KOPT-K1 (cell line): ENCODE data around the gene MAF.

Source experiments
- H3K27ac ChIP-seq: fragments of 200-600 bp; sonication (generic); 2 replicates; pipeline ENCODE4 v1.5.1; 2016; ENCODE audit warnings: antibody characterized with exemption, mild to moderate bottlenecking, low read depth, low read length; ENCODE audit not compliant: poor library complexity, severe bottlenecking
- H3K36me3 ChIP-seq: fragments of 200-600 bp; sonication (generic); 2 replicates; pipeline ENCODE4 v1.5.1; 2017; ENCODE audit warnings: antibody characterized with exemption, mild to moderate bottlenecking, low read length, moderate library complexity; ENCODE audit not compliant: insufficient read depth
- H3K9me3 ChIP-seq: fragments of 200-600 bp; sonication (generic); 2 replicates; pipeline ENCODE4 v1.5.1; 2017; ENCODE audit warnings: antibody characterized with exemption, low read length, mild to moderate bottlenecking; ENCODE audit not compliant: insufficient read depth, poor library complexity, severe bottlenecking

Gene MAF

DNA sequence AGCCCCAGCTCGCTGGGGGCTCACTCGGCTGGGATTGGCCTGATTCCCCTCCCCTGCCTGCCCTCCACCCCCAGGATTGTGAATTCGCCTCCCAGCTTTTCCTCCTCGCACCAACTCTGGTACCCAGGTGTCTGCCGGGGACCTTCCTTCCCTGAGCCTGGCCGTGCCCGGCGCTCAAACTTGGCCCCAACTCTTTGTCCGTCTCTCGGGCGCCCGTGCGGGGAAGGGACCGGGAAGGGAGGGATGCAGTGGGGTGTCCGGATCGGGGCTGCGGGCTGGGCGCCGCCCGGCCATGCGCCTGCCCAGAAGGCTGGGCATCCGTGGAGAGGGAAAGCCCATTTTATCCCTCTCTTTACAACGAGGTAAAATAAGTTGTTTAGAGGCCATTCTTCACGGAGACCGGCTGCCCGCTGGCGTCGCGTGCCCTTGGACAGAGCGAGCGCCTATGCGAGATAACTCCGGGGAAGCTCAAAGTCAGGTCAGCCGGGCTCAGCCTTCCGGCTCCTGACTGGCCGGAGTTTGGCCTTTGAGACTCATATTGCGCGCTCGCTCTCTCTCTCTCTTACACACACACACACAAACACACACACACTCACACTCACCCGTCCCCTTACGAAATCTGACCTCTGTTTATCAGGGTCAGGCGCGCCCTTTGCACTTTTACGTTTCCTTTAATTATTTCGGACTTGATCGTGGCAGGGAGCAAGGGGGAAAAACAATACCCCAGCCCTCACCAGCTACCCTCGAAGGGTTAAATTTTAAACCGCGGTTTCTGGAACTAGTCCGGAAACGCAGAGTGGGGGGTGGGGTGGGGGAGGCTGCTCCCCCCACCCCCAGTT, 774 bp upstream of the MAF start:
- Histone ChIP-seq H3K36me3 (no peaks in the 10 kb centered on the region), H3K9me3 (no peaks in the 10 kb centered on the region), H3K27ac (no peak overlapping the region)

- Histone ChIP-seq H3K27ac (no peak overlapping the region), H3K36me3 (no peaks in the 10 kb centered on the region), H3K9me3 (no peaks in the 10 kb centered on the region)
Observed at GRCh38 chr16:79599837-79600637, 500 bp downstream of the MAF start.

DNA sequence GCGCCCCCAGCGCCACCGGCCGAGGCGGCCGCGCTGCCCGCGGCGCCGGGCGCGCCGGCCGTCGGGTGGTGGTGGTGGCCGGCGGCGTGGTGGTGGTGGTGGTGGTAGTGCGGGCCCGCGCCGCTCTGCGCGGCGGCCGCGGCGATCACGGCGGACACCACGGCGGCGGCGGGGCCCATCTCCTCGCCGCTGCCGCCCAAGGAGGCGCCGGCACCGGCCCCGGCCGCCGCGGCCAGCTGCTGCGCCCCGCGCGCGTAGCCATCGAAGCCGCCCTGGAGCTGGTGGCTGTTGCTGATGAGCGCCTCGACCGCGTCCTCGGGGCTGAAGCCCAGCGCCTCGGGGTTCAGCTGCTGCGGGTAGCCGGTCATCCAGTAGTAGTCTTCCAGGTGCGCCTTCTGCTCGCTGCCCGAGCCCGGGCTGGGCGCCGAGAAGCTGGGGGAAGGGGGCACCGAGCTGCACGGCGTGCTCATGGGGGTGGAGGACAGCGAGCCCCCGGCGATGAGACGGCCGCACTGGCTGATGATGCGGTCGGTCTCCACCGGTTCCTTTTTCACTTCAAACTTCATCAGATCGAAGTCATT, 1.2 kb downstream of the MAF start:
- Histone ChIP-seq H3K9me3 (no peaks in the 10 kb centered on the region), H3K36me3 (no peaks in the 10 kb centered on the region), H3K27ac (no peak overlapping the region)

DNA sequence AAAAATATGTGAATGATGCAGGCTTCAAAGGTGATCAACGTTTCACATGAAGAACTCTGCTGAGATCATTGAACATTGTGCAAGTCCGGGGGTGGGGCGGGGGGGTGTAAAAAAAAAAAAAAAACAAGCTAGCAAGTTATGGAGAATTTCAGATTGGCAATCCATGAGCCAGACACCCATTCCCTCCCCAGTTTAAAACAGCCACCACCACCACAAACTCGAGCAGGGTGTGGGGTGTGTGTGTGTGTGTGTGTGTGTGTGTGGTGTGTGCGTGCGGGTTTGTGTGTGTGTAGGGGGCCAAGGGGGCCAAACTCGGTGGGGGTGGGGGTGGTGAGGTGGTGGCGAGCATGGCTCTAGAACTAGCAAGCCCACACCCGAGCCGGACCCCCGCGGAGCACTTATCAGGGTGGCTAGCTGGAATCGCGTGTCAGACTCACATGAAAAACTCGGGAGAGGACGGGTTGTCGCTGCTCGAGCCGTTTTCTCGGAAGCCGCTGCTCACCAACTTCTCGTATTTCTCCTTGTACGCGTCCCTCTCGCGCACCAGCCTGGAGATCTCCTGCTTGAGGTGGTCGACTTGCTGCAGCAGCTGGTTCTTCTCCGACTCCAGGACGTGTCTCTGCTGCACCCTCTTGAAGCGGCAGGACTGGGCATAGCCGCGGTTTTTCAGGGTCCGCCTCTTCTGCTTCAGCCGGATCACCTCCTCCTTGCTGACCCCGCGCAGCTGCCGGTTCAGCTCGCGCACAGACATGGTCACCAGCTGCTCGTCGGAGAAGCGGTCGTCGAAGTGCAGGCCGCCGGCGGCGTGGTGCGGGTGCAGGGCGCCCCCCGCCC, 2.0 kb downstream of the MAF start:
- no peak overlapping the region for H3K27ac ChIP-seq
- no peaks in the 10 kb centered on the region for H3K9me3 ChIP-seq
- H3K36me3 ChIP-seq = no peaks in the 10 kb centered on the region

- H3K27ac ChIP-seq = no peak overlapping the region
- H3K9me3 ChIP-seq = no peaks in the 10 kb centered on the region
- no peaks in the 10 kb centered on the region for H3K36me3 ChIP-seq
Observed at GRCh38 chr16:79598063-79598347, 2.5 kb downstream of the MAF start.

DNA sequence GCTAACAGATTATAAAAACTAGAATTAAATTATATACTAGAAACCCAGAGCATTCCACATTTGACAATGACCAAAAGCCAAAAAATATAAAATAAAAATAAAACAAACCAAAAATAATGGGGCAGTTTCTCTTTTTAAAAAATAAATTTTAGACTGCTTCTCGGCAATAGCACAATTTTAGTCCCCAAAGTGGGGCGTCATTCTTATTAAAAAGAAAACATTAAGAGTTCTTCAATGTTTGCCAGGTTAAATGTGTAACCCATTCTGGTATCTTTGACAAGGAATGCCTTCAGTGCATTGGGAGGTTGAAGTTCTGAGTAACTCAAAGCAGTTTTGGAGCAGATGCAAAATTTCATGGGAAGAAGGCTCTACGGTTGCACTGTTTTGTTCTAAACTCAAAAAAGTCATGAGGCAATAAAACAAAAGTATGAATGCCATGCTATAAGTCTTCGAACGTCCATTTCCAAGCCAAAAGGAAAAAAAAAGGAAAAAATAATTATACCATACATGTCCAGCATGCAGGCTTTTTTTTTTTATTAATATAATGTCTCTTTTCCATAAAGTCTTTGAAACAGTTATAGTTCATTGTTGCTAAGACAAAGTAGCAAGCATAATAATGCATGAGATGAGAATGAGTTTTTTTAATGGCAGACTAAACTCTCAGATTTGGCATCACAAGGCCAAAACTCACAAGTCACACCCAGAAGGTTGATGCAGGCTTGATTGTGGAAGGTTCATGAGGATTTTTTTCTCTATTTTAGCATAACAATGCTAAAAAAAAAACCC, 3.1 kb downstream of the MAF start:
- no peaks in the 10 kb centered on the region for H3K9me3 ChIP-seq
- no peak overlapping the region for H3K27ac ChIP-seq
- no peaks in the 10 kb centered on the region for H3K36me3 ChIP-seq

DNA sequence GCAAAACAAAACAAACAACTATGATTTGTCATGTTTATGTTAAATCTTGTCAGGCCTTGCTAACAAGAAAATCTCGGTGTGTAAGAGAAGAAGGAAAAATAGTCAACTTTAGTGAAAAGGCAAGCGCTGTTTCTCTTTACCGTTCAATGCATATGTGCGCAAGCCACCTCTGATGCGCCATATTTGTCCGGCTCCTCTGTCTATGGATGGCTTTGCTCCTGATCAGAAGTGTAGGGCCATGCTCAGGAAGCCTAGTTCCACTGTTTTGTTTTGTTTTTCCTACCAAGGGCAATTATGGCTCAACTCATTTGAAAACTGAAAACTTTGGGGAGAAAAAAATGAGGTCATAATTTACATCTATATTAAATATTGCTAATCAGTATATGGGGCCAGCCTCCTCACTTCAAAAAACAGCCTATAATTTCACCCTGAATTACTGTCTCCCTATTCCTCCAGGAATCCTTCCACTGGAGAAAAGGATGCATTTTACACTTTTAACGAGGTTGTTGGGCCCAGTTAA, 4.5 kb downstream of the MAF start:
- Histone ChIP-seq H3K9me3 (no peaks in the 10 kb centered on the region), H3K36me3 (no peaks in the 10 kb centered on the region), H3K27ac (no peak overlapping the region)

GRCh38 chr16:79595231-79595641, 5.3 kb downstream of the MAF start:
- no peaks in the 10 kb centered on the region for H3K9me3 ChIP-seq
- no peak overlapping the region for H3K27ac ChIP-seq
- H3K36me3 ChIP-seq = no peaks in the 10 kb centered on the region

DNA sequence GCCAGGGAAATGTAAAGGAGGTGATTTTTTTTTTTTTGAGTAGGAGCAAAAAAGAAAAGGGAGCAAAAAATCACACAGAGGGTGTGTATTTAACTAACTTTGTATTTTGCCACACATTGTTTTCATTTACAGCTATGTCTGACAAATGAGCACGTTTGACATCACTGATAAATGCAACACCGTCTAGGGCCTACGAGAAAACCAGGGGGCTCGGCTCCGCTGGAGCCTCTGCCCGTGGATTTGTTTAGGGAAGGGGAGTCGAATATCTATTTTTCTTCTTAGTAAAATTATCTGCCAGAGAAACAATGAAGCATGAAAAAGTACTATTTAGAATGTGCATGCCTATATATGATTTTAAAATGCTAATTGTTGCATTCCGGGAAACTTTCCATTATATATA, 6.8 kb downstream of the MAF start:
- Histone ChIP-seq H3K36me3 (no peaks in the 10 kb centered on the region), H3K27ac (no peak overlapping the region), H3K9me3 (no peaks in the 10 kb centered on the region)

DNA sequence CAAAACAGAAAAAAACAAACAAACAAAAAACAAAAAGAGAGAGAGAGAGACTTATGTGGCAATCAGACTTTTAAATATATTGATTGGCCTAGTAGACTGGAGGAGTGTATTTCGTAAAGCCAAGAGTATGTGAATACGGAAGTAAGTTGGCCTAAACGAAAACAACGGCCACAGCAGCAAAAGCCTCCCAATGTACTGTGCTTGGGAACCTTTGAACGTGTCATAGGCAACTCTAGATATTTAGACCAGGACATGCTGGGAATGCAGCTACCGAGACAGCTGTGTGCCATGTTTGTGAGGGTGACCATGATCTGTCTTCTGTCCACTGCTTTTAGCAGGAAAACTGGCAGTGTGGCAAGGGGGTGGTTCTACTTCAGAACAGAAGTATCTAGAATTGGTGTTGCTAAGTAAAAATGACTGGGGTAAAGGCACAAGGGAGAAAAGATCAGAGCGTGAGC, 7.4 kb downstream of the MAF start:
- H3K27ac ChIP-seq = no peak overlapping the region
- H3K9me3 ChIP-seq = no peaks in the 10 kb centered on the region

GRCh38 chr16:79592186-79592585, 8.4 kb downstream of the MAF start:
- no peak overlapping the region for H3K27ac ChIP-seq
- H3K9me3 ChIP-seq = no peaks in the 10 kb centered on the region
- no peaks in the 10 kb centered on the region for H3K36me3 ChIP-seq

More for the DNA sequence above, 7.4 kb downstream of the MAF start:
- H3K36me3 ChIP-seq = no peaks in the 10 kb centered on the region

DNA sequence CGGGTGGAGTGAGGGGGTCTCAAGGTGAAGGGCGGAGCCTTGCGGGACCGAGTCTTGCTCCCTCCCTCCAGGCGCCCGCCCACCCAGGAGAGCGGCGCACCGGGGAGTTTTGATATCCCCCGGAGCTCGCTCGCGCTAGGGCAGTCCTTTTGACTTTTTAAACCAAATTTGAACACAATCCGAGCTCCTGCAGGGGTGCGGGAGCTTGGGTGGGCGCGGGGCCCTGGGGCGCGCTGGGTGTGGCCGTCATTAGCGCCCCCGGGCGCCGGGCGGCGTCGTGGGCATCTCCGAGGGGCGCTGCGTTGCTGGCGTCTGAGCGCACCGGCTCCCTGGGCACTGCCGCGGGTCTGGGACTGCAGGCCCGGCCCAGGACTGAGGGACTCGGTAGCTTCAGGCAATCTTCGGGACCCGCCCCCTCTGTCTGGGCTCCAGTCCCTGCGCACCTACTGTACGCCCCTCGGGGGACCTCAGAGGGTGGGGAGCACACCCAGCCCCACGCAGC, 10.9 kb downstream of the MAF start:
- Histone ChIP-seq H3K27ac (no peak overlapping the region), H3K36me3 (no peaks in the 10 kb centered on the region), H3K9me3 (no peaks in the 10 kb centered on the region)

DNA sequence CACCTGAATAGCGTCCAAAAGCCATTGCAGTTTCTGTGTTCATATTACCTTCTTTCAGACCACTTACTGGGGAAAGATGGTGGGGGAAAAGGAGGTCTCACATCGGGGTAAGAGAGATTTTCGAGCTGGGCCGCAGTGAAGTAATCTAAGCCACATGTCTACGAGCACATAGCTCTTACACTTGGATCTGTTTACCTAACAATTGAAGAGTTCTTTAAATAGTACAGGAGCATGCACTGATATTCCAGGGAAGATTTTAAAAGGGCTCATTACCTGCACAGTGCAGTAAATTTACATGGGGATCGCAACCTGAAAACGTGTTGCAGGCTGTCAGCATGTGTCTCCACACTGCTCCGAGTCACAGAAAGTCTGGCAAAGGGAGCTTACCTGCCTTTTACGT, 12.6 kb downstream of the MAF start:
- Histone ChIP-seq H3K9me3 (no peaks in the 10 kb centered on the region), H3K36me3 (no peaks in the 10 kb centered on the region), H3K27ac (no peak overlapping the region)

- no peaks in the 10 kb centered on the region for H3K9me3 ChIP-seq
- H3K27ac ChIP-seq = no peak overlapping the region
- no peaks in the 10 kb centered on the region for H3K36me3 ChIP-seq
Observed at GRCh38 chr16:79587296-79587695, 13.2 kb downstream of the MAF start.
